A549 treated with Mapracorat at 1 μM for 4 hours (cell line): Measurements from ENCODE around the gene TIMM21. TPM values are rescaled to one million over a fixed set of nuclear protein-coding genes. Genes with fewer than 3 reads are reported as not detected.

Source experiments
- total RNA-seq: library from RNA; stranded (reverse); fragments of 200-300 nt; extraction: Qiagen RNA extraction; gene quantifications from 5 replicates; pipeline ENCODE4 v1.2.3, GENCODE V29; 2022

TIMM21 gene, protein sequence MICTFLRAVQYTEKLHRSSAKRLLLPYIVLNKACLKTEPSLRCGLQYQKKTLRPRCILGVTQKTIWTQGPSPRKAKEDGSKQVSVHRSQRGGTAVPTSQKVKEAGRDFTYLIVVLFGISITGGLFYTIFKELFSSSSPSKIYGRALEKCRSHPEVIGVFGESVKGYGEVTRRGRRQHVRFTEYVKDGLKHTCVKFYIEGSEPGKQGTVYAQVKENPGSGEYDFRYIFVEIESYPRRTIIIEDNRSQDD
- total RNA-seq: 51.3 to 65.7 TPM (median 57.4 TPM) in 5 replicates

DNA sequence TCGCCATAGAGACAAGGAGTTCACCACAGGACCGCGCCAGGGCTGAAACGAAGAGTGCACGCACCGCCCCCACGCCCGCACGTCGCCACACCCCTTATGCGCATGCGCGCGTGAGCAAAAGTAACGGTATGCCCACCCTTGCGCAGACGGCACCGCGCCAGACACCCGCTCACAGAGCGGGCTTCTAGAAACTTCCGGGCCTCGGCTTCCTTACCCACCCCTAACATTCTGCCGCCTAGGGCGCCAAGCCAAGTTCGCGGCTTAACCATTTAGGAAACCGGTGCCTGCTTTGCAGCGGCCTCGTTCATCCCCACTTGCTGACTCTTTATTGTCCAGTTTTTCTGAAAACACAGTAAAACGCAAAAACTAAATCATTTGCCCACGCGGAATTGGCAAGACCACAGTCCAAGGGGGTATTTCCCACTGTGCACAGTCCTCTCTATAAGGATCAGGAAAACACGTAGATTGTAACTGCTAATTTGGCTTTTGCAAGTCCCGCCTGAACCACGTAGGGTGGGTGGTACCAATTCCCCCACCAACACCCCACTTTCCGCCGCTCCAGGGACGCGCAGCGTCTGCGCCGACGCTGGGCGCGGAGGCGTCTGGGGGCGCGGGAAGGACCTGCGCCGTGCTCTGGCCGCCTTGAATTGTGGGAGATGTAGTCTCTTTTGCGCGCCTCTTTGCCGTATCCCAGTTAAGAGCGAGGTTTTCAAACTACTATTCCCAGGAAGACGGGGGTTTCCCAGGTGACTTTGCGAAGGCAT lies at the start of gene TIMM21, which contains the start of gene FBXO15:
TIMM21 (plus strand) TSS at position 745 of the 764 bp plus-strand sequence. CDS start 286 bp downstream, outside the sequence.
FBXO15 (minus strand) TSS at position 56 of the 764 bp plus-strand sequence; CDS start at position 7, 49 bp downstream.

Other genes starting within 250 kb of the TIMM21 start
- 0.41 to 1.0 TPM (median 0.66 TPM) in 5 replicates for gene FBXO15, start 689 bp upstream of the TIMM21 start, total RNA-seq
- gene CYB5A, start 143.4 kb downstream of the TIMM21 start, total RNA-seq: 123 to 145 TPM (median 131 TPM) in 5 replicates
- not detected in 5 replicates for gene C18orf63, start 167.3 kb downstream of the TIMM21 start, total RNA-seq